GM12878 (cell line): ENCODE measurements around the gene RHOC. TPM values are rescaled to one million over a fixed set of nuclear protein-coding genes. Genes with fewer than 3 reads are reported as not detected.

Source experiments
- ATAC-seq: fragments of 200-7000 bp; cut with Tn5 transposase; 3 replicates; pipeline ENCODE4 v1.9.1; 2020; ENCODE audit warnings: mild to moderate bottlenecking, moderate library complexity
- BruUV-seq: library from RNA; stranded (reverse); fragments of 400-500 nt; replicated peaks from 2 replicates; lab custom pipeline; 2021; lab: Mats Ljungman, UMichigan
- CTCF ChIA-PET: fragments of 300-600 bp; sonication (Branson Sonifier 250); formaldehyde crosslinking; extraction: SDS; loops from one replicate; lab custom pipeline; 2021; ENCODE audit warnings: inconsistent platforms; lab: Yijun Ruan, JAX
- POLR2A ChIA-PET: fragments of 350-600 bp; formaldehyde crosslinking; extraction: SDS; loops from one replicate; lab custom pipeline; 2021; ENCODE audit warnings: inconsistent platforms; lab: Charles Lee
- RAD21 ChIA-PET: fragments of 300-600 bp; sonication (Branson Sonifier 250); formaldehyde crosslinking; loops from one replicate; lab custom pipeline; 2023; ENCODE audit warnings: antibody characterized with exemption; ENCODE audit not compliant: unreplicated experiment; lab: Charles Lee
- SMC1A ChIA-PET: fragments of 300-600 bp; sonication (Branson Sonifier 250); formaldehyde crosslinking; loops from one replicate; lab custom pipeline; 2023; ENCODE audit not compliant: unreplicated experiment, uncharacterized antibody; lab: Charles Lee
- DNase-seq: peaks from one replicate; pipeline ENCODE4 v3.0.0-alpha.2; 2011; ENCODE audit warnings: low read depth, low spot score
- FAIRE-seq: peaks from 3 replicates; lab custom pipeline; 2011; peaks lifted over from hg19 to GRCh38; lab: Jason Lieb, UNC
- H2AFZ ChIP-seq: 2 replicates; pipeline ENCODE4 v1.6.0; 2011; ENCODE audit warnings: low read depth, low read length, control low read depth; ENCODE audit not compliant: control insufficient read depth
- H3K27ac ChIP-seq: 2 replicates; pipeline ENCODE4 v1.5.1; 2011; ENCODE audit warnings: control low read depth; ENCODE audit not compliant: control insufficient read depth, insufficient read depth
- H3K27me3 ChIP-seq, 2 experiments: replicated peaks in 1 of 2; 2 replicates each; pipeline versions ENCODE4 v1.6.0 to v1.6.1; 2011; ENCODE audit warnings: low read length in 1 of 2; ENCODE audit not compliant: control insufficient read depth in 2 of 2, insufficient read depth in 2 of 2
- H3K36me3 ChIP-seq, 2 experiments: 2 replicates each; pipeline ENCODE4 v1.5.1; 2011; ENCODE audit warnings: low read length in 1 of 2; ENCODE audit not compliant: control insufficient read depth in 2 of 2, insufficient read depth in 2 of 2
- H3K4me1 ChIP-seq: 2 replicates; pipeline ENCODE4 v1.6.1; 2011; ENCODE audit warnings: mild to moderate bottlenecking, low read length, moderate library complexity, mixed read lengths; ENCODE audit not compliant: control insufficient read depth, insufficient read depth
- H3K4me2 ChIP-seq: 2 replicates; pipeline ENCODE4 v1.6.0; 2011; ENCODE audit warnings: control low read depth; ENCODE audit not compliant: control insufficient read depth, insufficient read depth
- H3K4me3 ChIP-seq: fragments of 200-600 bp; sonication (generic); 2 replicates; pipeline ENCODE4 v1.5.1; 2016
- H3K79me2 ChIP-seq: 2 replicates; pipeline ENCODE4 v1.6.0; 2011; ENCODE audit warnings: low read length; ENCODE audit not compliant: control insufficient read depth, insufficient read depth
- H3K9ac ChIP-seq: 2 replicates; pipeline ENCODE4 v1.8.0; 2011; ENCODE audit warnings: low read length, control low read depth, mixed read lengths; ENCODE audit not compliant: control insufficient read depth, insufficient read depth
- H3K9me3 ChIP-seq: replicated peaks from 3 replicates; pipeline ENCODE4 v1.5.1; 2011; ENCODE audit warnings: mild to moderate bottlenecking, low read length; ENCODE audit not compliant: control insufficient read depth, insufficient read depth
- H4K20me1 ChIP-seq: 2 replicates; pipeline ENCODE4 v1.6.0; 2011; ENCODE audit not compliant: control insufficient read depth, insufficient read depth
- ATF7 ChIP-seq: fragments of 450-650 bp; IDR thresholded peaks from 2 replicates; pipeline ENCODE4 v1.6.1; 2016; ENCODE audit warnings: low read depth, mild to moderate bottlenecking
- BRCA1 ChIP-seq: IDR thresholded peaks from 2 replicates; pipeline ENCODE4 v1.6.1; 2011; ENCODE audit warnings: low read depth, low read length, improper control_type of control experiment
- EGR1 ChIP-seq, 2 experiments: IDR thresholded peaks; 1 replicate in 1 of 2; 2 replicates in 1 of 2; pipeline ENCODE4 v1.6.1; 2011 to 2012; ENCODE audit warnings: low read depth in 2 of 2, low read length in 2 of 2, borderline replicate concordance in 1 of 2, mild to moderate bottlenecking in 1 of 2, moderate library complexity in 1 of 2
- HCFC1 ChIP-seq: fragments of 150-350 bp; IDR thresholded peaks from 2 replicates; pipeline ENCODE4 v1.6.1; 2014; ENCODE audit warnings: low read length
- NFXL1 ChIP-seq: fragments of 450-650 bp; IDR thresholded peaks from 2 replicates; pipeline ENCODE4 v1.6.1; 2017; ENCODE audit warnings: antibody characterized with exemption, mild to moderate bottlenecking, borderline replicate concordance
- PAX5 ChIP-seq: IDR thresholded peaks from 2 replicates; pipeline ENCODE4 v1.6.1; 2011; ENCODE audit warnings: low read depth, low read length, borderline replicate concordance
- POLR2A ChIP-seq: IDR thresholded peaks from 2 replicates; pipeline ENCODE4 v1.6.1; 2011; ENCODE audit warnings: low read depth, mild to moderate bottlenecking, low read length
- POLR2AphosphoS5 ChIP-seq: IDR thresholded peaks from 2 replicates; pipeline ENCODE4 v1.6.1; 2011; ENCODE audit warnings: mild to moderate bottlenecking, low read length, inconsistent platforms
- RB1 ChIP-seq: fragments of 450-650 bp; formaldehyde crosslinking; IDR thresholded peaks from 2 replicates; pipeline ENCODE4 v1.6.1; 2017; ENCODE audit warnings: mild to moderate bottlenecking, borderline replicate concordance
- ZNF207 ChIP-seq: fragments of 450-650 bp; IDR thresholded peaks from 2 replicates; pipeline ENCODE4 v1.6.1; 2014; ENCODE audit warnings: antibody characterized with exemption, mild to moderate bottlenecking, borderline replicate concordance
- ZNF622 ChIP-seq: fragments of 450-650 bp; IDR thresholded peaks from 2 replicates; pipeline ENCODE4 v1.6.1; 2017; ENCODE audit warnings: mild to moderate bottlenecking, inconsistent platforms
- WGBS: methylation state at CpG from one replicate; pipeline ENCODE4 v1.1.6; 2016; ENCODE audit warnings: low lambda C conversion rate; ENCODE audit not compliant: insufficient replicate concordance, insufficient coverage; ENCODE audit errors: missing lambda C conversion rate; 5-methylcytosine and 5-hydroxymethylcytosine counted together
- in situ Hi-C: fragments of 300-500 bp; cut with MboI; formaldehyde crosslinking; loops from 9 replicates; pipeline ENCODE4 v1.14.3; 2018; ENCODE audit warnings: mixed read lengths
- intact Hi-C: fragments of 100-400 bp; cut with micrococcal nuclease; formaldehyde crosslinking; loops from one replicate; pipeline ENCODE4 v1.14.2; 2022; ENCODE audit not compliant: unreplicated experiment
- polyA plus RNA-seq, 11 experiments: library from polyadenylated mRNA; depleted of rRNA in 4 of 11; unstranded in 6 of 11; stranded (reverse) in 5 of 11; fragments of >200 nt; fragmentation: Nextera tagmentation in 4 of 11; fragmentation: Illumina TruSeq in 1 of 11; extraction: Ambion mirVana in 4 of 11; extraction: Trizol in 1 of 11; gene quantifications; 1 replicate in 1 of 11; 2 replicates in 10 of 11; pipeline versions ENCODE4 v1.2.1 to v1.2.3, GENCODE V29; 2011 to 2016; ENCODE audit warnings: inconsistent platforms in 2 of 11, missing spikeins in 2 of 11, low read depth in 1 of 11
- total RNA-seq, 4 experiments: library from RNA; depleted of rRNA in 3 of 4; stranded (reverse); fragments of >200 nt in 3 of 4; fragmentation: Illumina TruSeq in 1 of 4; extraction: Trizol in 1 of 4; gene quantifications; 2 replicates each; pipeline versions ENCODE4 v1.2.1 to v1.2.3, GENCODE V29; 2013 to 2021
- TF ChIP-seq, protein P1 (sequence below): IDR thresholded peaks from 2 replicates; pipeline ENCODE4 v1.6.1; 2012; ENCODE audit warnings: mild to moderate bottlenecking, low read depth, low read length
- TF ChIP-seq, protein P2 (sequence below): IDR thresholded peaks from 2 replicates; pipeline ENCODE4 v1.6.1; 2012; ENCODE audit warnings: improper control_type of control experiment, low read depth, low read length; ENCODE audit not compliant: insufficient replicate concordance
- TF ChIP-seq, protein P3 (sequence below): fragments of 450-650 bp; IDR thresholded peaks from 2 replicates; pipeline ENCODE4 v1.6.1; 2017; ENCODE audit warnings: antibody characterized with exemption, mild to moderate bottlenecking, moderate library complexity

Gene RHOC
- total and polyA plus RNA-seq, 10 of the 15 experiments (the other 5 are each of a cell fraction or from before 2014, with no cell fraction given): 20.6 to 371 (median 158) TPM

DNA sequence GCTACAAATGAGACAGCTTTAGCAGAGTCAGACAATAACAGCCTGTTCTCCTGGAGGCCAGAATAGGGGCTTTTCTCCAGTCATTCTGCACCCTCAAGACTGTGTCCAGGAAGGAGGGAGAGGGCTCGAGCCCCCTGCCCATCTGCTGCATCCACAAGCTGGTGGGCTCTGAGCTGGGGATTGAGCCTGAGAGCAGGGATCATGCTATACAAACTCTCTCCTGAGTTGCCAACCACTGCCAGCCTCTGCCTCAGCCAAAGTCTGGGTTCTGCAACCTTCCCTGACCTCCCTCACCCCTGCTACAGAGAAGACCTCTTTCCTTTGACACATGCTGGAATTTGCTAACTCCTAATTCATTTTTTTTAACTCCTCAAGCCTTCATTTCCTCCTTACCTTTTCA, 23.0 kb upstream of the RHOC start:
- ChIA-PET RAD21 (interaction anchor here (0.7 to 1.5 kb wide), 3 partner anchors 11 to 15 kb away, joined by 3 read pairs; partner anchors contain the start of gene PPM1J), CTCF (interaction anchor here (2.3 to 2.6 kb wide), 3 partner anchors 10 to 74 kb away, joined by 7 to 17 read pairs (median 16); partner anchors contain the start of gene PPM1J), POLR2A (no interaction called here), SMC1A (interaction anchor here (1.6 to 1.8 kb wide), 2 partner anchors 13 to 74 kb away, joined by 4 read pairs; no protein-coding TSS in a partner anchor)
- in situ Hi-C loops (no loop called here), intact Hi-C loops (no loop called here)
- 8% methylated on average over 1 of the region's 1 CpG for WGBS
- Histone ChIP-seq H3K4me2 (no peak overlapping the region), H4K20me1 (no peaks in the 10 kb centered on the region), H3K79me2 (no peaks in the 10 kb centered on the region), H3K36me3 (no peaks in the 10 kb centered on the region), H3K27ac (no peak overlapping the region), H3K4me3 (no peak overlapping the region), H3K4me1 (no peaks in the 10 kb centered on the region), H2AFZ (no peak overlapping the region), H3K27me3 (no peaks in the 10 kb centered on the region), H3K9ac (no peak overlapping the region), H3K9me3 (no peaks in the 10 kb centered on the region)
- FAIRE-seq (no peak), DNase-seq (no peak), ATAC-seq (no peak)
- no TSS peak for BruUV-seq
- TF ChIP-seq, protein P1, sequence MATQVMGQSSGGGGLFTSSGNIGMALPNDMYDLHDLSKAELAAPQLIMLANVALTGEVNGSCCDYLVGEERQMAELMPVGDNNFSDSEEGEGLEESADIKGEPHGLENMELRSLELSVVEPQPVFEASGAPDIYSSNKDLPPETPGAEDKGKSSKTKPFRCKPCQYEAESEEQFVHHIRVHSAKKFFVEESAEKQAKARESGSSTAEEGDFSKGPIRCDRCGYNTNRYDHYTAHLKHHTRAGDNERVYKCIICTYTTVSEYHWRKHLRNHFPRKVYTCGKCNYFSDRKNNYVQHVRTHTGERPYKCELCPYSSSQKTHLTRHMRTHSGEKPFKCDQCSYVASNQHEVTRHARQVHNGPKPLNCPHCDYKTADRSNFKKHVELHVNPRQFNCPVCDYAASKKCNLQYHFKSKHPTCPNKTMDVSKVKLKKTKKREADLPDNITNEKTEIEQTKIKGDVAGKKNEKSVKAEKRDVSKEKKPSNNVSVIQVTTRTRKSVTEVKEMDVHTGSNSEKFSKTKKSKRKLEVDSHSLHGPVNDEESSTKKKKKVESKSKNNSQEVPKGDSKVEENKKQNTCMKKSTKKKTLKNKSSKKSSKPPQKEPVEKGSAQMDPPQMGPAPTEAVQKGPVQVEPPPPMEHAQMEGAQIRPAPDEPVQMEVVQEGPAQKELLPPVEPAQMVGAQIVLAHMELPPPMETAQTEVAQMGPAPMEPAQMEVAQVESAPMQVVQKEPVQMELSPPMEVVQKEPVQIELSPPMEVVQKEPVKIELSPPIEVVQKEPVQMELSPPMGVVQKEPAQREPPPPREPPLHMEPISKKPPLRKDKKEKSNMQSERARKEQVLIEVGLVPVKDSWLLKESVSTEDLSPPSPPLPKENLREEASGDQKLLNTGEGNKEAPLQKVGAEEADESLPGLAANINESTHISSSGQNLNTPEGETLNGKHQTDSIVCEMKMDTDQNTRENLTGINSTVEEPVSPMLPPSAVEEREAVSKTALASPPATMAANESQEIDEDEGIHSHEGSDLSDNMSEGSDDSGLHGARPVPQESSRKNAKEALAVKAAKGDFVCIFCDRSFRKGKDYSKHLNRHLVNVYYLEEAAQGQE: no peak
- TF ChIP-seq BRCA1: no peak
- no peak for TF ChIP-seq PAX5
- TF ChIP-seq, protein P2, sequence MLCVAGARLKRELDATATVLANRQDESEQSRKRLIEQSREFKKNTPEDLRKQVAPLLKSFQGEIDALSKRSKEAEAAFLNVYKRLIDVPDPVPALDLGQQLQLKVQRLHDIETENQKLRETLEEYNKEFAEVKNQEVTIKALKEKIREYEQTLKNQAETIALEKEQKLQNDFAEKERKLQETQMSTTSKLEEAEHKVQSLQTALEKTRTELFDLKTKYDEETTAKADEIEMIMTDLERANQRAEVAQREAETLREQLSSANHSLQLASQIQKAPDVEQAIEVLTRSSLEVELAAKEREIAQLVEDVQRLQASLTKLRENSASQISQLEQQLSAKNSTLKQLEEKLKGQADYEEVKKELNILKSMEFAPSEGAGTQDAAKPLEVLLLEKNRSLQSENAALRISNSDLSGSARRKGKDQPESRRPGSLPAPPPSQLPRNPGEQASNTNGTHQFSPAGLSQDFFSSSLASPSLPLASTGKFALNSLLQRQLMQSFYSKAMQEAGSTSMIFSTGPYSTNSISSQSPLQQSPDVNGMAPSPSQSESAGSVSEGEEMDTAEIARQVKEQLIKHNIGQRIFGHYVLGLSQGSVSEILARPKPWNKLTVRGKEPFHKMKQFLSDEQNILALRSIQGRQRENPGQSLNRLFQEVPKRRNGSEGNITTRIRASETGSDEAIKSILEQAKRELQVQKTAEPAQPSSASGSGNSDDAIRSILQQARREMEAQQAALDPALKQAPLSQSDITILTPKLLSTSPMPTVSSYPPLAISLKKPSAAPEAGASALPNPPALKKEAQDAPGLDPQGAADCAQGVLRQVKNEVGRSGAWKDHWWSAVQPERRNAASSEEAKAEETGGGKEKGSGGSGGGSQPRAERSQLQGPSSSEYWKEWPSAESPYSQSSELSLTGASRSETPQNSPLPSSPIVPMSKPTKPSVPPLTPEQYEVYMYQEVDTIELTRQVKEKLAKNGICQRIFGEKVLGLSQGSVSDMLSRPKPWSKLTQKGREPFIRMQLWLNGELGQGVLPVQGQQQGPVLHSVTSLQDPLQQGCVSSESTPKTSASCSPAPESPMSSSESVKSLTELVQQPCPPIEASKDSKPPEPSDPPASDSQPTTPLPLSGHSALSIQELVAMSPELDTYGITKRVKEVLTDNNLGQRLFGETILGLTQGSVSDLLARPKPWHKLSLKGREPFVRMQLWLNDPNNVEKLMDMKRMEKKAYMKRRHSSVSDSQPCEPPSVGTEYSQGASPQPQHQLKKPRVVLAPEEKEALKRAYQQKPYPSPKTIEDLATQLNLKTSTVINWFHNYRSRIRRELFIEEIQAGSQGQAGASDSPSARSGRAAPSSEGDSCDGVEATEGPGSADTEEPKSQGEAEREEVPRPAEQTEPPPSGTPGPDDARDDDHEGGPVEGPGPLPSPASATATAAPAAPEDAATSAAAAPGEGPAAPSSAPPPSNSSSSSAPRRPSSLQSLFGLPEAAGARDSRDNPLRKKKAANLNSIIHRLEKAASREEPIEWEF: no peak
- no peak for TF ChIP-seq RB1
- no peak for TF ChIP-seq ATF7
- no peak for TF ChIP-seq ZNF622
- no peak for TF ChIP-seq NFXL1
- TF ChIP-seq, protein P3, sequence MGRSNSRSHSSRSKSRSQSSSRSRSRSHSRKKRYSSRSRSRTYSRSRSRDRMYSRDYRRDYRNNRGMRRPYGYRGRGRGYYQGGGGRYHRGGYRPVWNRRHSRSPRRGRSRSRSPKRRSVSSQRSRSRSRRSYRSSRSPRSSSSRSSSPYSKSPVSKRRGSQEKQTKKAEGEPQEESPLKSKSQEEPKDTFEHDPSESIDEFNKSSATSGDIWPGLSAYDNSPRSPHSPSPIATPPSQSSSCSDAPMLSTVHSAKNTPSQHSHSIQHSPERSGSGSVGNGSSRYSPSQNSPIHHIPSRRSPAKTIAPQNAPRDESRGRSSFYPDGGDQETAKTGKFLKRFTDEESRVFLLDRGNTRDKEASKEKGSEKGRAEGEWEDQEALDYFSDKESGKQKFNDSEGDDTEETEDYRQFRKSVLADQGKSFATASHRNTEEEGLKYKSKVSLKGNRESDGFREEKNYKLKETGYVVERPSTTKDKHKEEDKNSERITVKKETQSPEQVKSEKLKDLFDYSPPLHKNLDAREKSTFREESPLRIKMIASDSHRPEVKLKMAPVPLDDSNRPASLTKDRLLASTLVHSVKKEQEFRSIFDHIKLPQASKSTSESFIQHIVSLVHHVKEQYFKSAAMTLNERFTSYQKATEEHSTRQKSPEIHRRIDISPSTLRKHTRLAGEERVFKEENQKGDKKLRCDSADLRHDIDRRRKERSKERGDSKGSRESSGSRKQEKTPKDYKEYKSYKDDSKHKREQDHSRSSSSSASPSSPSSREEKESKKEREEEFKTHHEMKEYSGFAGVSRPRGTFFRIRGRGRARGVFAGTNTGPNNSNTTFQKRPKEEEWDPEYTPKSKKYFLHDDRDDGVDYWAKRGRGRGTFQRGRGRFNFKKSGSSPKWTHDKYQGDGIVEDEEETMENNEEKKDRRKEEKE: no peak
- TF ChIP-seq POLR2AphosphoS5: no peak
- TF ChIP-seq ZNF207: no peak
- no peak for TF ChIP-seq POLR2A
- TF ChIP-seq EGR1 (IDR thresholded peaks at IDR 0.05; ENCODE audit: borderline replicate concordance in 1 of 2, low read depth in 2 of 2, low read length in 2 of 2): no peak
- no peak for TF ChIP-seq HCFC1
